Cardiac fibroblast (primary cell): ENCODE data around the gene BCL2L14.
A peak's percentile ranks its signal among the peaks of the same experiment; 100 is the strongest.

Source experiments
- DNase-seq, 2 donors: peaks; one replicate each; pipeline versions ENCODE4 v3.0.0 to v3.0.0-alpha.2; 2010; ENCODE audit warnings: low read depth in 2 of 2
- H3K4me3 ChIP-seq, 2 donors: replicated peaks in 1 of 2; 1 replicate in 1 of 2; 2 replicates in 1 of 2; pipeline ENCODE4 v1.5.1; 2011; ENCODE audit warnings: low read depth in 2 of 2, low read length in 2 of 2, mild to moderate bottlenecking in 2 of 2, moderate library complexity in 1 of 2
- TF ChIP-seq, protein P1 (sequence below): IDR thresholded peaks from one replicate; pipeline ENCODE4 v1.5.1; 2011; ENCODE audit warnings: low read depth, mild to moderate bottlenecking, low read length, inconsistent platforms

The BCL2L14 gene

DNA sequence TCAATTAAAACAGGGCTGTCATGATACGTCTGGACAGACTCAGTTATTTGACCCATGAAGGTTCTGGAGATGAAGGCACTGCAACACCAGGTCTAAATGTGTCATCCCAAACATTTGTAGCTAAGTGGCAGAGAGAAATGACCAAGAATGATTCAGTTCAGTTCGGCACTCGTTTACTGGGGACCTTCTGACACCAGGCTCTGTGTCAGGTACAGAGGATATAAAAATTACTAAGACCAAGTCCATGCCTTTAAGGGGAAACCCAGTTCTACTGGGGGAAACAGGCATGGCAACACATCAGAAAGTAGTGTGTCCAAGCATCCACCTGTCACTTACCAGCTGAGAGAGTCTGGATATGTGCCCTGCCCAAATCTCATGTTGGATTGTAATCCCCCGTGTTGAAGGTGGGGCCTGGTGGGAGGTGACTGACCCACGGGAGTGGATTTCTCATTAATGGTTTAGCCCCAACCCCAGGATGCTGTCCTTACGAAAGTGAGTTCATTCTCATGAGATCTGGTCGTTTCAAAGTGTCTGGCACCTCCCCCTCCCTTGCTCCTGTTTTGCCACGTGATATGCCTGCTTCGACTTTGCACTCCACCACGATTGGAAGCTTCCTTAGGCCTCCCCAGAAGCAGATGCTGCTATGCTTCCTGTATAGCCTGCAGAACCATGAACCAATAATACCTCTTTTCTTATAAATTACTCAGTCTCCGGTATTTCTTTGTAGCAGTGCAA is 41.9 kb upstream of the BCL2L14 start:
- DNase-seq = no peak
- no peak overlapping the region for H3K4me3 ChIP-seq
- TF ChIP-seq, protein P1, sequence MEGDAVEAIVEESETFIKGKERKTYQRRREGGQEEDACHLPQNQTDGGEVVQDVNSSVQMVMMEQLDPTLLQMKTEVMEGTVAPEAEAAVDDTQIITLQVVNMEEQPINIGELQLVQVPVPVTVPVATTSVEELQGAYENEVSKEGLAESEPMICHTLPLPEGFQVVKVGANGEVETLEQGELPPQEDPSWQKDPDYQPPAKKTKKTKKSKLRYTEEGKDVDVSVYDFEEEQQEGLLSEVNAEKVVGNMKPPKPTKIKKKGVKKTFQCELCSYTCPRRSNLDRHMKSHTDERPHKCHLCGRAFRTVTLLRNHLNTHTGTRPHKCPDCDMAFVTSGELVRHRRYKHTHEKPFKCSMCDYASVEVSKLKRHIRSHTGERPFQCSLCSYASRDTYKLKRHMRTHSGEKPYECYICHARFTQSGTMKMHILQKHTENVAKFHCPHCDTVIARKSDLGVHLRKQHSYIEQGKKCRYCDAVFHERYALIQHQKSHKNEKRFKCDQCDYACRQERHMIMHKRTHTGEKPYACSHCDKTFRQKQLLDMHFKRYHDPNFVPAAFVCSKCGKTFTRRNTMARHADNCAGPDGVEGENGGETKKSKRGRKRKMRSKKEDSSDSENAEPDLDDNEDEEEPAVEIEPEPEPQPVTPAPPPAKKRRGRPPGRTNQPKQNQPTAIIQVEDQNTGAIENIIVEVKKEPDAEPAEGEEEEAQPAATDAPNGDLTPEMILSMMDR = no peak

- TF ChIP-seq, protein P1 = no peak
- DNase-seq = no peak
- no peak overlapping the region for H3K4me3 ChIP-seq
Observed at GRCh38 chr12:12029653-12030052, 41.1 kb upstream of the BCL2L14 start.

DNA sequence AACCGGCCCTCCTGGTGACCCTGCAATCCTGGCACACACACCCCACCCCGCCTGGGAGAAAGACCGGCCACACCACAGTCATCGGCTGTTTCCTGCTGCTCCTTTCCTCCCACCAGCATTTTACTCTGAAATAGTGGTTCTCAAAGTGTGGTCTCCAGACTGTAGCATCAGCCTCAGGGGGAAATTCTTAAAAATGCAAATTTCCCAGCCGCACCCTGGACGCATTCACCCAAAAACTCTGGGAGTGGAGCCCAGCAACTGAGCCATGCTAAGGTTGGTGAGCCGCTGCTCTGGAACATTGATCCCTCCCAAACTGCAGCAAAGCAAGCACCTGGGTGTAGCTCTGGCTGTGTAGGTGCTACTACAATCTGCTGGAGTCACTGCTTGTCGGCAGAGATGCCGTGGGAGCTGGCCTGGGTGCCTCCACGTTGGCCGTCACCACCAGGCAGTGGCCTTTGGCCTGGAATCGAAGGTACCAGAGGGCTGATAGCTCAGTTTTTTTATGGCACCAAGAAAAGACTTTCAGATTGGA is 38.4 kb upstream of the BCL2L14 start:
- H3K4me3 ChIP-seq = no peak overlapping the region
- no peak for DNase-seq
- TF ChIP-seq, protein P1 = no peak

- peak overlapping the region; percentile 34 to 41 for H3K4me3 ChIP-seq
- TF ChIP-seq, protein P1 = peak; percentile 85
- peak; percentile 92 to 94 for DNase-seq
Observed at GRCh38 chr12:12032851-12033797, 37.6 kb upstream of the BCL2L14 start.

DNA sequence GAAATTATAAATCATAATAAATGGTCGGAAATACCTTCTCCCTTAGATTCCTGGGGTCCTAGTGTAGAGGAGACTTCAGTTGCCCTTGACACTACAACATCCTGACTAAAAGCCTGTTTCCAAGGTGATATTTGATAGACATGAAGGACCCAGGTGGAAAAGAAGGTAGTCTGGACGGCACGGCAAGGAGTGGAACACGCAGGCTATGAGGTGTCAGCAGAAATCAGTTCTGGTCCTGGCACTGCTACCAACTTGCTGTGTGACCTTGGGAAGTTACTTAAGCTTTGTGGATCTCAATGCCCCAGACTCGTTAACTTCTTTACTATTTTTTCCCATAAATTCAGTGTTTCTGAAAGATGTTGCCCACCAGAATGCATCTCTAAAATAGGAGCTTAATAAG is 36.9 kb upstream of the BCL2L14 start:
- TF ChIP-seq, protein P1 = no peak
- no peak for DNase-seq
- H3K4me3 ChIP-seq = no peak overlapping the region

- H3K4me3 ChIP-seq = no peak overlapping the region
- TF ChIP-seq, protein P1 = no peak
- DNase-seq = no peak
Observed at GRCh38 chr12:12034344-12034743, 36.4 kb upstream of the BCL2L14 start.
